Stimulated activated naive CD8-positive, alpha-beta T cell treated with anti-CD3 and anti-CD28 coated beads, Interleukin-15, Interleukin-2, amounts not matched to agents 100 U/mL and 50 U/mL, for 24 hours (primary cell): ENCODE results near the gene SNHG17.

ENCODE experiments used
- ATAC-seq: fragments of 150-1000 bp; cut with Tn5 transposase; one replicate; pipeline ENCODE4 v1.10.0; 2021
- DNase-seq: peaks from one replicate; pipeline ENCODE4 v3.0.0; 2021

Gene SNHG17

GRCh38 chr20:38373231-38373867 lies 61.8 kb downstream of the SNHG17 start:
- DNase-seq (no peak), ATAC-seq (no peak)

GRCh38 chr20:38372806-38373205 lies 62.3 kb downstream of the SNHG17 start:
- ATAC-seq: no peak
- no peak for DNase-seq
